ENCODE data around the gene AVP.
"Not testable (repeated sequence)": the region's sequence is repeated elsewhere in the genome, so short reads cannot be mapped to it uniquely, and the experiment has no call there.

AVP gene

GRCh38 chr20:3082955-3083952 is 1.3 kb downstream of the AVP start:
- in situ Hi-C loops (cut with HindIII; ENCODE audit: low sequenced_read_pairs), result no loop called here
- no peak overlapping the region for H3K4me3 ChIP-seq (ENCODE audit: low read depth, low read length)
- no peak for DNase-seq (ENCODE audit: low read depth, low spot score)
- no peak for TF ChIP-seq CTCF (IDR thresholded peaks at IDR 0.05; ENCODE audit: low read depth, low read length)

GRCh38 chr20:3082306-3082951 is 2.1 kb downstream of the AVP start:
- H3K4me3 ChIP-seq (ENCODE audit: low read depth, low read length), result no peak overlapping the region
- in situ Hi-C loops (cut with HindIII; ENCODE audit: low sequenced_read_pairs), result no loop called here
- no peak for TF ChIP-seq CTCF (IDR thresholded peaks at IDR 0.05; ENCODE audit: low read depth, low read length)
- no peak for DNase-seq (ENCODE audit: low read depth, low spot score)

- in situ Hi-C loops (cut with HindIII; ENCODE audit: low sequenced_read_pairs), result no loop called here
- DNase-seq (ENCODE audit: low read depth, low spot score), result no peak
- H3K4me3 ChIP-seq (ENCODE audit: low read depth, low read length), result no peak overlapping the region
- TF ChIP-seq CTCF (IDR thresholded peaks at IDR 0.05; ENCODE audit: low read depth, low read length), result no peak
These were observed 2.9 kb downstream of the AVP start for GRCh38 chr20:3081641-3082040.

- in situ Hi-C loops (cut with HindIII; ENCODE audit: low sequenced_read_pairs), result no loop called here
- TF ChIP-seq CTCF (IDR thresholded peaks at IDR 0.05; ENCODE audit: low read depth, low read length), result no peak
- no peak for DNase-seq (ENCODE audit: low read depth, low spot score)
- no peak overlapping the region for H3K4me3 ChIP-seq (ENCODE audit: low read depth, low read length)
These were observed 3.6 kb downstream of the AVP start for GRCh38 chr20:3080939-3081388.

GRCh38 chr20:3077618-3078134 is 6.8 kb downstream of the AVP start:
- no peak for DNase-seq (ENCODE audit: low read depth, low spot score)
- no peak for TF ChIP-seq CTCF (IDR thresholded peaks at IDR 0.05; ENCODE audit: low read depth, low read length)
- H3K4me3 ChIP-seq (ENCODE audit: low read depth, low read length), result no peak overlapping the region
- in situ Hi-C loops (cut with HindIII; ENCODE audit: low sequenced_read_pairs), result no loop called here

- in situ Hi-C loops (cut with HindIII; ENCODE audit: low sequenced_read_pairs); DNase-seq (ENCODE audit: low read depth, low spot score); H3K4me3 ChIP-seq (ENCODE audit: low read depth, low read length): not testable (repeated sequence)
These were observed 9.2 kb downstream of the AVP start for GRCh38 chr20:3075315-3075714.

- in situ Hi-C loops (cut with HindIII; ENCODE audit: low sequenced_read_pairs), result no loop called here
- H3K4me3 ChIP-seq (ENCODE audit: low read depth, low read length), result no peak overlapping the region
- no peak for TF ChIP-seq CTCF (IDR thresholded peaks at IDR 0.05; ENCODE audit: low read depth, low read length)
- no peak for DNase-seq (ENCODE audit: low read depth, low spot score)
These were observed 9.7 kb downstream of the AVP start for GRCh38 chr20:3074812-3075211.

GRCh38 chr20:3073251-3073643 is 11.3 kb downstream of the AVP start:
- H3K4me3 ChIP-seq (ENCODE audit: low read depth, low read length); in situ Hi-C loops (cut with HindIII; ENCODE audit: low sequenced_read_pairs); DNase-seq (ENCODE audit: low read depth, low spot score): not testable (repeated sequence)

Measured in astrocyte of the spinal cord (primary cell).